ENCODE data around the gene LCA5. TPM values are rescaled to one million over a fixed set of nuclear protein-coding genes. Genes with fewer than 3 reads are reported as not detected.

Gene LCA5
- total RNA-seq, 2 donors from 2014 or later, result 6.4 to 11.1 TPM

GRCh38 chr6:79544939-79545450, 7.8 kb upstream of the LCA5 start:
- peak overlapping the region; percentile 93 for H3K27ac Mint-ChIP-seq
- H3K4me3 Mint-ChIP-seq, result peak overlapping the region; percentile 21
- peaks cover 40% of the 10 kb centered on the region for H3K36me3 Mint-ChIP-seq (ENCODE audit: low read depth)
- Histone ChIP-seq H3K9me3 (ENCODE audit: control insufficient read depth, low read length) (no peaks in the 10 kb centered on the region), H3K27ac (ENCODE audit: low read depth, low read length) (no peak overlapping the region), H3K4me3 (ENCODE audit: low read length) (no peak overlapping the region), H3K9ac (ENCODE audit: extremely low read depth, low read length, poor library complexity, severe bottlenecking) (peak overlapping the region; percentile 36), H3K4me1 (ENCODE audit: control insufficient read depth, insufficient read depth, low read length) (peaks cover 15% of the 10 kb centered on the region), H3K36me3 (ENCODE audit: control insufficient read depth, insufficient read depth, low read length) (peaks cover 17% of the 10 kb centered on the region), H3K27me3 (ENCODE audit: control insufficient read depth, insufficient read depth, low read length, poor library complexity, severe bottlenecking) (no peaks in the 10 kb centered on the region)
- peaks cover 36% of the 10 kb centered on the region for H3K4me1 Mint-ChIP-seq
- peak; percentile 79 for TF ChIP-seq CTCF (conservative IDR thresholded peaks at IDR 0.05)
- WGBS, 2 experiments (ENCODE audit: insufficient coverage in 1 of 2, insufficient read length in 1 of 2), result 3 to 9% methylated on average over 5 to 7 of the region's 7 CpGs
- H3K9me3 Mint-ChIP-seq, result no peaks in the 10 kb centered on the region
- no peaks in the 10 kb centered on the region for H3K27me3 Mint-ChIP-seq (ENCODE audit: insufficient read depth)
- DNase-seq, result peak; percentile 93

- Histone ChIP-seq H3K9me3 (ENCODE audit: control insufficient read depth, low read length) (no peaks in the 10 kb centered on the region), H3K9ac (ENCODE audit: extremely low read depth, low read length, poor library complexity, severe bottlenecking) (peak overlapping the region; percentile 36), H3K4me3 (ENCODE audit: low read length) (peak overlapping the region; percentile 53), H3K4me1 (ENCODE audit: control insufficient read depth, insufficient read depth, low read length) (peaks cover 15% of the 10 kb centered on the region), H3K27me3 (ENCODE audit: control insufficient read depth, insufficient read depth, low read length, poor library complexity, severe bottlenecking) (no peaks in the 10 kb centered on the region), H3K27ac (ENCODE audit: low read depth, low read length) (no peak overlapping the region), H3K36me3 (ENCODE audit: control insufficient read depth, insufficient read depth, low read length) (peaks cover 17% of the 10 kb centered on the region)
- Mint-ChIP-seq H3K9me3 (no peaks in the 10 kb centered on the region), H3K4me1 (peaks cover 36% of the 10 kb centered on the region), H3K27me3 (ENCODE audit: insufficient read depth) (no peaks in the 10 kb centered on the region), H3K27ac (peak overlapping the region; percentile 93), H3K36me3 (ENCODE audit: low read depth) (peaks cover 40% of the 10 kb centered on the region), H3K4me3 (peak overlapping the region; percentile 21)
- 63% methylated on average over 2 of the region's 2 CpGs; no CpG with 5 or more reads in 1 of the 2 experiments for WGBS, 2 experiments (ENCODE audit: insufficient coverage in 1 of 2, insufficient read length in 1 of 2)
- TF ChIP-seq CTCF (conservative IDR thresholded peaks at IDR 0.05), result no peak
- no peak for DNase-seq
These were observed 7.2 kb upstream of the LCA5 start for GRCh38 chr6:79544299-79544927.

- Histone ChIP-seq H3K27ac (ENCODE audit: low read depth, low read length) (no peak overlapping the region), H3K9ac (ENCODE audit: extremely low read depth, low read length, poor library complexity, severe bottlenecking) (no peak overlapping the region), H3K9me3 (ENCODE audit: control insufficient read depth, low read length) (no peaks in the 10 kb centered on the region), H3K27me3 (ENCODE audit: control insufficient read depth, insufficient read depth, low read length, poor library complexity, severe bottlenecking) (no peaks in the 10 kb centered on the region), H3K36me3 (ENCODE audit: control insufficient read depth, insufficient read depth, low read length) (peaks cover 17% of the 10 kb centered on the region), H3K4me3 (ENCODE audit: low read length) (peak overlapping the region; percentile 12), H3K4me1 (ENCODE audit: control insufficient read depth, insufficient read depth, low read length) (peaks cover 15% of the 10 kb centered on the region)
- 73% methylated on average over 1 of the region's 1 CpG; no CpG with 5 or more reads in 1 of the 2 experiments for WGBS, 2 experiments (ENCODE audit: insufficient coverage in 1 of 2, insufficient read length in 1 of 2)
- H3K27ac Mint-ChIP-seq, result peak overlapping the region; percentile 93
- TF ChIP-seq CTCF (conservative IDR thresholded peaks at IDR 0.05), result no peak
- H3K4me1 Mint-ChIP-seq, result peaks cover 36% of the 10 kb centered on the region
- H3K36me3 Mint-ChIP-seq (ENCODE audit: low read depth), result peaks cover 37% of the 10 kb centered on the region
- DNase-seq, result no peak
- H3K9me3 Mint-ChIP-seq, result no peaks in the 10 kb centered on the region
- no peaks in the 10 kb centered on the region for H3K27me3 Mint-ChIP-seq (ENCODE audit: insufficient read depth)
- H3K4me3 Mint-ChIP-seq, result no peak overlapping the region
These were observed 6.7 kb upstream of the LCA5 start for GRCh38 chr6:79543886-79544285.

All from endodermal cell (in vitro differentiated cells).